Right hindlimb (tissue), 1 donor: Measurements from ENCODE around the gene ECI2.
"Not testable (repeated sequence)": the region's sequence is repeated elsewhere in the genome, so short reads cannot be mapped to it uniquely, and the experiment has no call there.

Source experiments
- DNase-seq: peaks from one replicate; pipeline ENCODE4 v3.0.0-alpha.2; 2018

ECI2 gene

GRCh38 chr6:4136354-4136831 lies 1.0 kb upstream of the ECI2 start:
- no peak for DNase-seq

GRCh38 chr6:4135665-4136353 lies 434 bp upstream of the ECI2 start:
- DNase-seq = peak; percentile 99

GRCh38 chr6:4133941-4134838 lies 1.2 kb downstream of the ECI2 start:
- no peak for DNase-seq

GRCh38 chr6:4130357-4130987 lies 4.9 kb downstream of the ECI2 start:
- no peak for DNase-seq

GRCh38 chr6:4129446-4129845 lies 5.9 kb downstream of the ECI2 start:
- no peak for DNase-seq

GRCh38 chr6:4128748-4129147 lies 6.6 kb downstream of the ECI2 start:
- no peak for DNase-seq

GRCh38 chr6:4128072-4128471 lies 7.3 kb downstream of the ECI2 start:
- DNase-seq = no peak

GRCh38 chr6:4125933-4126864 lies 9.2 kb downstream of the ECI2 start:
- no peak for DNase-seq

GRCh38 chr6:4125500-4125899 lies 9.9 kb downstream of the ECI2 start:
- DNase-seq = no peak

GRCh38 chr6:4124351-4124750 lies 11.0 kb downstream of the ECI2 start:
- no peak for DNase-seq

- DNase-seq = no peak
Measured at GRCh38 chr6:4115741-4116140, 19.6 kb downstream of the ECI2 start.

- no peak for DNase-seq
Measured at GRCh38 chr6:4114123-4114522, 21.3 kb downstream of the ECI2 start.

GRCh38 chr6:4113649-4114048 lies 21.7 kb downstream of the ECI2 start:
- no peak for DNase-seq

- no peak for DNase-seq
Measured at GRCh38 chr6:4112366-4112765, 23.0 kb downstream of the ECI2 start.

GRCh38 chr6:4109363-4109815 lies 26.0 kb downstream of the ECI2 start:
- not testable (repeated sequence) for DNase-seq

- DNase-seq = no peak
Measured at GRCh38 chr6:4108561-4109093, 26.7 kb downstream of the ECI2 start.

GRCh38 chr6:4107873-4108272 lies 27.5 kb downstream of the ECI2 start:
- no peak for DNase-seq

- DNase-seq = no peak
Measured at GRCh38 chr6:4105980-4106536, 29.3 kb downstream of the ECI2 start.

- DNase-seq = no peak
Measured at GRCh38 chr6:4103929-4104328, 31.4 kb downstream of the ECI2 start.

GRCh38 chr6:4102687-4103244 lies 32.6 kb downstream of the ECI2 start:
- no peak for DNase-seq

- no peak for DNase-seq
Measured at GRCh38 chr6:4101298-4101697, 34.1 kb downstream of the ECI2 start.
